22Rv1 (cell line): ENCODE data around the gene C3orf85.

Source experiments
- ZFX ChIP-seq: fragments of 450-650 bp; IDR thresholded peaks from 2 replicates; pipeline ENCODE4 v1.6.1; 2017; ENCODE audit warnings: antibody characterized with exemption, borderline replicate concordance
- TF ChIP-seq, protein P1 (sequence below): fragments of 450-650 bp; IDR thresholded peaks from 2 replicates; pipeline ENCODE4 v1.5.1; 2017; ENCODE audit warnings: mild to moderate bottlenecking

DNA sequence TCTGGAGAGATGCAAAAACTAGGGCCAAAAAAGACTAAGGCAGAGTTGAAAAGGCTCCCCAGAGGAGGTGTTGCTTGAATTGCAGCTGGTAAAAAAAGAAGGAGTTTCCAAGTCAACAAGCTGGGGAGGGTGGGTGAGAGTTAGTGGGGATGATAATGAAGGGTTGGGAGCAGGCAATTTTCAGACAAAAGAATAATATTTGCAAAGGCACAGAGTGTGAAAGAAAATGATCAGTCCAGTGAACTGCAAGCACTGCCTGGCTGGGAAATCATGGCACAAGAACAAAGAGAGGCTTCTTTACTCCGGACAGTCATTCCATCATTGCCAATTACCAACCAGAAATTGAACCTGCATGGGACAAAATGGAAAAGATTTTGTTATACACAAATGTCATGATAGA lies 42.2 kb downstream of the C3orf85 start:
- TF ChIP-seq, protein P1, sequence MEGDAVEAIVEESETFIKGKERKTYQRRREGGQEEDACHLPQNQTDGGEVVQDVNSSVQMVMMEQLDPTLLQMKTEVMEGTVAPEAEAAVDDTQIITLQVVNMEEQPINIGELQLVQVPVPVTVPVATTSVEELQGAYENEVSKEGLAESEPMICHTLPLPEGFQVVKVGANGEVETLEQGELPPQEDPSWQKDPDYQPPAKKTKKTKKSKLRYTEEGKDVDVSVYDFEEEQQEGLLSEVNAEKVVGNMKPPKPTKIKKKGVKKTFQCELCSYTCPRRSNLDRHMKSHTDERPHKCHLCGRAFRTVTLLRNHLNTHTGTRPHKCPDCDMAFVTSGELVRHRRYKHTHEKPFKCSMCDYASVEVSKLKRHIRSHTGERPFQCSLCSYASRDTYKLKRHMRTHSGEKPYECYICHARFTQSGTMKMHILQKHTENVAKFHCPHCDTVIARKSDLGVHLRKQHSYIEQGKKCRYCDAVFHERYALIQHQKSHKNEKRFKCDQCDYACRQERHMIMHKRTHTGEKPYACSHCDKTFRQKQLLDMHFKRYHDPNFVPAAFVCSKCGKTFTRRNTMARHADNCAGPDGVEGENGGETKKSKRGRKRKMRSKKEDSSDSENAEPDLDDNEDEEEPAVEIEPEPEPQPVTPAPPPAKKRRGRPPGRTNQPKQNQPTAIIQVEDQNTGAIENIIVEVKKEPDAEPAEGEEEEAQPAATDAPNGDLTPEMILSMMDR = no peak
- TF ChIP-seq ZFX = no peak
